A673 (cell line): ENCODE data around the gene SFXN2. TPM values are rescaled to one million over a fixed set of nuclear protein-coding genes. Genes with fewer than 3 reads are reported as not detected.

Experiments
- BruUV-seq: library from RNA; stranded (reverse); fragments of 400-500 nt; replicated peaks from 2 replicates; lab custom pipeline; 2021; lab: Mats Ljungman, UMichigan
- CTCF ChIA-PET: fragments of 300-600 bp; sonication (Branson Sonifier 250); formaldehyde crosslinking; loops from one replicate; lab custom pipeline; 2022; ENCODE audit warnings: antibody characterized with exemption; lab: Charles Lee
- POLR2A ChIA-PET: fragments of 300-600 bp; sonication (Branson Sonifier 250); formaldehyde crosslinking; loops from one replicate; lab custom pipeline; 2022; ENCODE audit warnings: antibody characterized with exemption; ENCODE audit not compliant: low non-redundant PET; lab: Charles Lee
- DNase-seq: peaks from one replicate; pipeline ENCODE4 v3.0.0-alpha.2; 2015; ENCODE audit warnings: low spot score
- H3K27ac ChIP-seq: fragments of 200-600 bp; sonication (generic); 2 replicates; pipeline ENCODE4 v1.5.1; 2016; ENCODE audit warnings: mixed run types, low read depth, mild to moderate bottlenecking, mixed read lengths, antibody characterized with exemption, low read length; ENCODE audit not compliant: poor library complexity, severe bottlenecking
- H3K27me3 ChIP-seq: fragments of 200-600 bp; sonication (generic); replicated peaks from 2 replicates; pipeline ENCODE4 v1.6.1; 2017; ENCODE audit warnings: mixed run types, low read depth, mild to moderate bottlenecking, mixed read lengths, antibody characterized with exemption, low read length; ENCODE audit not compliant: insufficient read depth, poor library complexity
- H3K36me3 ChIP-seq: fragments of 200-600 bp; sonication (generic); 2 replicates; pipeline ENCODE4 v1.6.1; 2016; ENCODE audit warnings: mixed run types, mild to moderate bottlenecking, mixed read lengths, antibody characterized with exemption, low read length; ENCODE audit not compliant: insufficient read depth, poor library complexity, severe bottlenecking
- H3K4me1 ChIP-seq: fragments of 200-600 bp; sonication (generic); 2 replicates; pipeline ENCODE4 v1.6.1; 2017; ENCODE audit warnings: mixed run types, mild to moderate bottlenecking, mixed read lengths, antibody characterized with exemption, low read length; ENCODE audit not compliant: insufficient read depth, poor library complexity, severe bottlenecking
- H3K4me3 ChIP-seq: fragments of 200-600 bp; sonication (generic); 2 replicates; pipeline ENCODE4 v1.5.1; 2016; ENCODE audit warnings: low read depth, mixed run types, mild to moderate bottlenecking, mixed read lengths, low read length; ENCODE audit not compliant: poor library complexity, severe bottlenecking
- H3K9me3 ChIP-seq: fragments of 200-600 bp; sonication (generic); 2 replicates; pipeline ENCODE4 v1.6.1; 2016; ENCODE audit warnings: mixed run types, low read depth, mild to moderate bottlenecking, mixed read lengths, antibody characterized with exemption, low read length; ENCODE audit not compliant: poor library complexity, severe bottlenecking
- EZH2 ChIP-seq: fragments of 200-600 bp; sonication (generic); IDR thresholded peaks from 2 replicates; pipeline ENCODE4 v1.6.1; 2017; ENCODE audit warnings: borderline replicate concordance, low read depth, mild to moderate bottlenecking, mixed read lengths, antibody characterized with exemption, low read length; ENCODE audit not compliant: poor library complexity, severe bottlenecking
- intact Hi-C: fragments of 100-400 bp; cut with micrococcal nuclease; formaldehyde crosslinking; loops from one replicate; pipeline ENCODE4 v1.10.0; 2022; ENCODE audit not compliant: unreplicated experiment
- total RNA-seq: library from RNA; stranded (reverse); gene quantifications from 2 replicates; pipeline ENCODE4 v1.2.3, GENCODE V29; 2021
- TF ChIP-seq, protein P1 (sequence below): fragments of 300-800, 200-600 bp; sonication (generic); conservative IDR thresholded peaks from 2 replicates; pipeline ENCODE4 v1.5.1; 2017; ENCODE audit warnings: low read depth, mild to moderate bottlenecking, antibody characterized with exemption, low read length, moderate library complexity, mixed read lengths

SFXN2 gene
- total RNA-seq, 1 experiment from 2014 or later = 19.5 TPM

DNA sequence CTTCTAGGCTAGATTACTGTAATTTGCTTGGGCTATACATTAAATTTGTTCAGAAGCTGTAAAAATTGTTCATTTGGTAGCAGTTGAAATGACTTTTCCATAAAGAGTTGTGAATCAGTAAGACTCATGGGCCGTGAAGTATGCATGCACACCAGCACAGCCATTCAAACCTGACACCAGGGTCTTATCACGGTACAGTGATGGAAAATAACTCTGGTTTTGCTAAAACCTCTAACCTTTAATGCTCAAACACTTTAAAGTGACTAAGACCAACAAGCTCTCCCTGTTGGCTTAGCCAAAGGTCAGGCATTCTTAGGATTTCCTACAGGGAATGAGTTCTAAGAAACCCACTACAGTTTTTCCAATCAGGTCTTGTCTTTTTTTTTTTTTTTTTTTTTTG is 11.7 kb upstream of the SFXN2 start:
- peaks cover 21% of the 10 kb centered on the region for H3K36me3 ChIP-seq
- TF ChIP-seq, protein P1, sequence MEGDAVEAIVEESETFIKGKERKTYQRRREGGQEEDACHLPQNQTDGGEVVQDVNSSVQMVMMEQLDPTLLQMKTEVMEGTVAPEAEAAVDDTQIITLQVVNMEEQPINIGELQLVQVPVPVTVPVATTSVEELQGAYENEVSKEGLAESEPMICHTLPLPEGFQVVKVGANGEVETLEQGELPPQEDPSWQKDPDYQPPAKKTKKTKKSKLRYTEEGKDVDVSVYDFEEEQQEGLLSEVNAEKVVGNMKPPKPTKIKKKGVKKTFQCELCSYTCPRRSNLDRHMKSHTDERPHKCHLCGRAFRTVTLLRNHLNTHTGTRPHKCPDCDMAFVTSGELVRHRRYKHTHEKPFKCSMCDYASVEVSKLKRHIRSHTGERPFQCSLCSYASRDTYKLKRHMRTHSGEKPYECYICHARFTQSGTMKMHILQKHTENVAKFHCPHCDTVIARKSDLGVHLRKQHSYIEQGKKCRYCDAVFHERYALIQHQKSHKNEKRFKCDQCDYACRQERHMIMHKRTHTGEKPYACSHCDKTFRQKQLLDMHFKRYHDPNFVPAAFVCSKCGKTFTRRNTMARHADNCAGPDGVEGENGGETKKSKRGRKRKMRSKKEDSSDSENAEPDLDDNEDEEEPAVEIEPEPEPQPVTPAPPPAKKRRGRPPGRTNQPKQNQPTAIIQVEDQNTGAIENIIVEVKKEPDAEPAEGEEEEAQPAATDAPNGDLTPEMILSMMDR = no peak
- no peak for TF ChIP-seq EZH2
- intact Hi-C loops = no loop called here
- ChIA-PET POLR2A (no interaction called here), CTCF (no interaction called here)
- no peaks in the 10 kb centered on the region for H3K27me3 ChIP-seq
- H3K27ac ChIP-seq = peak overlapping the region; percentile 0
- DNase-seq = no peak
- H3K4me1 ChIP-seq = peaks cover 6% of the 10 kb centered on the region
- no peaks in the 10 kb centered on the region for H3K9me3 ChIP-seq
- BruUV-seq = no TSS peak
- H3K4me3 ChIP-seq = no peak overlapping the region

DNA sequence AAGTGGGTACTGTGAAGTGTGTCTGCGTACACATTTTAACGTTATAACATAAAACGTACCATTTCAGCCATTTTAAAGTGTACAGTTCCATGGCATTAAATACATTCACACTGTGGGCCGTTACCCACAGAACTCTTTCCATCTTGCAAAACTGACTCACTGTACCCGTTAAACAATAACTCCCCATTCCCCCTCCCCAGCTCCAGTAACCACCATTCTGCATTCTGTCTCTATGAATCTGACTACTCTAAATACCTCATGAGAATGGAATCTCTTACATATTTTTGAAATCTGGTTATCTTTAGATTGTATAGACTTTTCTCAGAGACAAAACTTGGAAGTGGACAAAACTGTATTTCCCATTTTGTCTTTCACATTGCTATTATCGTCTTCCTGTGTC is 9.5 kb upstream of the SFXN2 start:
- intact Hi-C loops = no loop called here
- POLR2A ChIA-PET = no interaction called here
- no peak overlapping the region for H3K4me3 ChIP-seq
- no peak for TF ChIP-seq EZH2
- TF ChIP-seq, protein P1 = no peak
- peaks cover 3% of the 10 kb centered on the region for H3K36me3 ChIP-seq
- CTCF ChIA-PET = no interaction called here
- BruUV-seq = no TSS peak
- H3K27me3 ChIP-seq = no peaks in the 10 kb centered on the region
- DNase-seq = no peak
- H3K27ac ChIP-seq = no peak overlapping the region
- no peaks in the 10 kb centered on the region for H3K9me3 ChIP-seq
- H3K4me1 ChIP-seq = peaks cover 6% of the 10 kb centered on the region

DNA sequence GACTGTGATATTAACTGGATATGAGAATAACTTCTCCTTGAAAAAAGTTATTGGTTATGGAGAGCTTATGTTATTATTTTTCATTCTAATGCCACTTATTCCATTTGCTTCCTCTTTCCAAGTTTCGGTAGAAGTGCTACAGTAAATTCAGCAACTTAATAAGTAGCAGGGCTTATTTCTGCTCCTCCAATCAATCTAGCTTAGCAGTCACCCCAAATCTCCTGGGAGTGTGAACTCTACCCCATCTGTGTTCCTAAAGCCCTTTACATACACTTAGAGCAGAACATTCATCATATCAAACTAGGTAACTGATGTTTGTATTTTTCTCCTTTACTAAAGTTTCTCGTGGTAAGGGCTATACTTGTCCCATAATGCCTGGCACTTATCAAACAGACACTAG is 8.9 kb upstream of the SFXN2 start:
- no peak overlapping the region for H3K27ac ChIP-seq
- H3K4me3 ChIP-seq = no peak overlapping the region
- POLR2A ChIA-PET = interaction anchor here (0.5 kb wide), 1 partner anchor 17 kb away, joined by 18 read pairs; no protein-coding TSS in a partner anchor
- TF ChIP-seq, protein P1 = no peak
- no peak for TF ChIP-seq EZH2
- peaks cover 12% of the 10 kb centered on the region for H3K4me1 ChIP-seq
- H3K36me3 ChIP-seq = peaks cover 3% of the 10 kb centered on the region
- H3K9me3 ChIP-seq = no peaks in the 10 kb centered on the region
- no peak for DNase-seq
- H3K27me3 ChIP-seq = no peaks in the 10 kb centered on the region
- CTCF ChIA-PET = no interaction called here
- intact Hi-C loops = no loop called here
- no TSS peak for BruUV-seq
